T-helper 2 cell (primary cell): ENCODE measurements around the gene GSAP.

Experiments
- DNase-seq, 5 experiments: peaks; one replicate each; pipeline versions ENCODE4 v3.0.0 to v3.0.0-alpha.2; 2012 to 2022

GSAP gene

DNA sequence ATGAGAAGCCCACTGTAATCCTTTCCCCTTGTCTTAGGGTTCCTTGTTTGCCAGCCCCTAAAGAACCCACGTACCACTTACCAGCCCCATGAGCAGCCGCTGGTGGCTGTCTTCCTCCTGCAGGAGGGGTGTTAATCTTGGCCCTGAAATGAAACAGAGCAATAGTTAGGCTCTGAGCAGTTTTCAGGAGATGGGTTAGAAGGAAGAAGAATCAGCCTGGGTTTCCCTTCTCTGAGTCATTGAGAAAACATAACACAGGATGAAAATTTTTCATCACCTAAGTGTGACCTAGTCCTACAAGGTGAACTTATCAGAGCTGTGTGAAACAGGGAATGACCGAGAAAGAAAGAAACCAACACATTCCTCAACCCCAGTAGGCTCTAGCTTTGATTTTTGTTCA is 90.0 kb downstream of the GSAP start:
- no peak for DNase-seq

DNA sequence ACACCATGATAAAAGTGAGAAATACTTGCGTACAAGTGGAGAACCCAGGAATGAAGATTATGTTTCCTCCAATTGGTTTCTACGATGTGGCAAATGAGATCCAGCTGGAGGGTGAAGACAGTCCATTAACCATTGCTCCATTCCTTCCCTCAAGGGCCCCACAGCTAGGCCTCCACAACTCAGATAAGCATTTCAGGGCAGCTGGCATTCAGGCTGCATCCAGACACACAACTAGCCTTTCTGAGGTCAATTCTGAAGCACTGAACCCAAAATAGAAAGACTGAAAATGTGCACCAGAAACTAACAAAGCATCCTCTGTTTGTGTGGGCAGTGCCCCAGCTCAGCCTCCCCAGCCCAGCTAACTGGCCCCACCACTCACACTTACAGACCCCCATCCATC is 94.8 kb downstream of the GSAP start:
- DNase-seq = no peak

DNA sequence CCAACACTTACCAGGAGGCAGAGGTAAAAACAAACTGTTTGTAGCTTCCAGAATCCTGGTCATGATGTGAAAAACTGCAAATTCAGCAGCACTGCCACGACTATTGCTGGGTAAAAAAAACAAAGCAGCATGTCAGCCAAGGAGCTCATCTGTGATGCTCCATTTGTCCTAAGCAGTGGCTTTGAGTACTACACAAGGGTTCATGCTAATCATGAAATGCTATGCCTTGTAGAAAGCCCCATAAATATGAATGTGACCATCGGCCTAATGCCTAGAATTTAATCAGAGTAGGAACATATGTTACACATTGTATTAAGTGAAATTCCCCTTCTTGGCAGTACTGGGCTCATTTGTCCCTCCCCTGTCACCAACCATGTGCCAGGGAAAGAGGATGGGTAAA is 95.4 kb downstream of the GSAP start:
- DNase-seq = no peak

DNA sequence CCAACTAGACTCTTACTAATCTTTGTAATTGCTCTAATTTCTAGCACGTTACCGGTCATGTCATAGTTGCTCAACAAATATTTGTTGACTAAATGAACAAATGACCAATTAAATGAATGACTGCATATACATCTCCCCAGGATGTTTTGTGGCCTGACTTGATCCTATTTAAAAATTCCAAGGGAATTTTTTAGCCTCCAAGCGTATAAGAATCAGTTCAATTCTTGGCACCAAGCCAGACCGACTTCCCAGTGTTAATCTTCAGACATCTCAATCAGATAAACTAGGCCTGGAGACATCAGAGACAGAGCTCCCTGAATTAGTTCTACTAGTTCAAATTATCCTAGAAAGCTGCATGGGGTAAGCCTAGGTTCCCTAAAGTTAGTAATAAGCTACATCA is 96.0 kb downstream of the GSAP start:
- no peak for DNase-seq

DNA sequence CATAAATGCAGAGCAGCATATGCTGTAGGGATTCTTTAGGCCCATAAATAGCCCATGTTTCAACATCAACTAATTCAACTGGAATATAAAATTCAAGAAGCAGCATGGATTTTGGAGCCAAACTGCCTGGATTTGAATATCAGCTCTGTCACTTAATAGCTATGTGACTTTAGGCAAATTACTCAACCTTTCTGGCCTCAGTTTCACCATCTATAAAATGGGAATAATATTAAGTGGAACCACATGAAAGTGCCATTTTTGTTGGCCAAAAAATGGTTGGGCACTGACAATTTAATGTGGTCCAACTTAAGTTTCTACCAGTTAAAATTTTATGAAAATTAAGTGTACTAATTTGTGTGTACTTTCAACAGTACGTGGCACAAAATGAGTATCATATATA is 98.1 kb downstream of the GSAP start:
- no peak for DNase-seq

DNA sequence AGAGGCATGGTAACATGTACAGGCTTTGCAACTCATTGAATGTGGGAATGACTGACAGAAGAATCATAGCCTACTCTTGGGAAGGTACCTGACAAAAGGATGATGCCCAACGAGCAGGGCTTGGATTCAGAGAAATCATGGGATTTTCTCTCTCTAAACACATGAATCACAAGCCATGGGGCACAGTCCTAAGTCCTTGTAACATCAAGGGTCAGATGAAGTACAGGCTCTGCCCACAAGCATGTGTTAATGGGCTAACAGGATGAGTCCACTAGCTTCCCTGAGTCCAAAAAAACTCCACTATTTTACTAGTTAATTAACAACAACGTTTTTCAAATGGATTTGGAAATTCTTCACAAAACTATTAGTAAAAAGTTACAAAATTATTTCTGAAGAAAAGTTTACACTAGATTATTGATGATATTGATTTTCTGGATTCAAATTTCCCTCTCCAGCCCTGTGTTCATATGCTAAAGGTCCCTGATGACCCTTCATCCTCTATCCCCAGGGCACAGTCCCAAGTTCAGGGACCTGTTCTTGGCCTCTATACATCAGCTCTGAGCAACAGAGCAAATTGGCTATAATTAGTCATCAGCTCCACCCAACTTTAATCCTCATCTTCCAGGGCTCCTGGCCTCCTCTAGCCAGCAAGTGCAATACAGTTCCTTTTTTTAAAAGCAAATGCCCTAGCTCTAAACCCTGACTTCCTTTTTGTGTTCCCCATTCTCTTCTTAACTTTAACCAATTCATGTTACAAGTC is 99.8 kb downstream of the GSAP start:
- DNase-seq = no peak

DNA sequence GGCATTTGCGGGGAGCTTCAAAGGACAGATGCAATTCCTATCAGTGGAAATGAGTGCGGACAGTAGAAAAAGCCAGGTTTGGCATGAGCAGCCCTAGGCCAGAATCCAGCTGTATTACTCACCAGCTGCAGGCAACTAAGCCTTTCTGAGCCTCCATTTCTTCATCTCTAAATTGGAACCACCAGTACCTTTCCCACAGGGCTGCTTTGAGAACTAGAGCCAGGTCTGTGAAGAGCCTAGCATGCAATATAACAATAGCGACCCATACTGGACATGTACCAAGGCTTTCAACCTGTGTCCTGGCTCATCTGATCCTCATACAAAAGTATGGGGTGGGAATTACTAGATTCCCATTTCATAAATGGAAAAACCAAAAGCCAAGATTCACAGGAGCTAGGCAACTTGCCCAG is 101.0 kb downstream of the GSAP start:
- no peak for DNase-seq

DNA sequence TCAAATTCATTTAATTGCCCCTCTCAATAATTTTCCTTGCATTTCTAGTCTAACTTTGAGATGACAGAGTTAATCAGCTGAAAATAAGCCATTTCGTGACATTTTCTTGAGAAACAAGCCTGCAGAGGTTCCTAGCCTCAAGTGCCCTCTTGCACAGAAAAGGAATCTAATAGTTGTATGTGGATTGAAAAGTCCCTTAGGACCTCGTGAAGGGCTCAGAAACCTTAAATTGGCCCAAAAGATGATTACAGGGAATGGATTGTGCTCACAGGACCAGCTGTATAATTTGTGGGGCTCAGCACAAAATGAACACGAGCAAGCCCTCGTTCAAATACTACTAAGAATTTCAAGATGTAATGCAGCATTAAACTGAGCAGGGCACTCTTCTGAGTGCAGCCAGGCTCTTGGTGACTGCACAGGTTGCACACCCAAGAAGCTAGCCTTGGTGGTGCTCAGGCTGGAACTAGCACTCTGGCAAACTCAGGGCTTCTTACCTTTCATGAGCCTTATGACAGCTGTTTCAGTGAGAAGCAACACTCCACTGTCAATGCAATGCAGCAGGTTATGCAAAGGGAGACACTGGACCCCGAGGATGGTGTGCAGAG is 102.2 kb downstream of the GSAP start:
- DNase-seq = no peak

DNA sequence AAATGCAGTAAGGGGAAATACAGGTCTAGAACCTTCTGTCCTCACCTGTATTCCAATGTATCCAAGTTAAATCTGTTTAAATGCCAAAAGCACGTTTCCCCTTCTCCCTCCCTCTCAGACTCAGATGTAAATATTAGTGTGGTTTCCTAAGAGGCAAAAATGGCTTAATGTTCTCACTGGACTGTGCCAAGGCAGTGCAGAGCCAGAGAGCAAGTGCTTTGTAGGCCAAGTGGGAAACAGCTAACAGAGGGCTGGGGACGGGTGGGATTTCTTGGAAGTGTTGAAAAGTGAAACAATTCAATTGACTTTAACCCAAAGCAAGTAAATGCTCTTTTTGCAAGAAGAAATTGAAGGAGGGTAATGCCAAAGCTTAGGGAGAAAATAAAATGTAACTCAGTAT is 103.1 kb downstream of the GSAP start:
- DNase-seq = no peak

DNA sequence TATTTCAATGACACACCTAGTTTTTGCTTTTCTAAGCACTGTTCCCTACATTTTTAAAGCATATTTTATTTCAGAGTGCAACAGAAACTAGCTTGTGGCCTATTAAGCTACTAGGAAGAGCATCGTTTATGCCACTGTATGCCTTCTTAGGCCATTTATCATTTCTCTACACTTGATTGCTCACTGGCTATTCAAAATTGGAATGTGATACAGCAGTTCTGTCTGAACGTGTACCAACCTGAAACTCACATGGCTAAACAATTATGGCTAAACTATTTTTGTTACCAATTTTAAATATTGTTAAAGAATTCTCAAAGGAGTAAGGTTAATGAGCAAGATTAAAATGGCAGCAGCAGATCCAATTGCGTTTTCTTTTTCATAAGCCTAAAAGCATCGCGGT is 105.2 kb downstream of the GSAP start:
- no peak for DNase-seq

DNA sequence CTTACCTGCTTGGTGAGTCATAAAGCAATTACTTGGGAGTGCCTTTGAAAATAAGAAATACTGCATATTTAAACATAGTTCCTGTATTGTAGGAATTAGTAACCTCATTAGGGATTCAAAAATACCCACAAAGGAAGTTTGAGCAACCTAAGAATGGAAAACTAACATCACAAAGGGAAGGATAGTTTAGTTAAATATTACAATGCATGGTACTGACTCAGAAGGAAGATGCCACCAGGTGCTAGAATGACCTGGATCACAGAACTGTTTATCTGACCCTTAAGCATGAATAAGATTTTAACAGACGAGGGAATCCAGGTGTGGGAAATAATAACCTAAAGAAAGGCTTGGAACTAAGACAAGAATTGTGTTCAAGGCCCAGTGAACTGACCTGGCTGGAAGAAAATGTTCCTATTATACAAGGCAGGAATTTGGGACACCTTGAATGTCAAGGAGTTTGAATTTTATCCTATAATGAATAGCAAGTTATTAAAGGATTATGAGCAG is 106.4 kb downstream of the GSAP start:
- DNase-seq = no peak

DNA sequence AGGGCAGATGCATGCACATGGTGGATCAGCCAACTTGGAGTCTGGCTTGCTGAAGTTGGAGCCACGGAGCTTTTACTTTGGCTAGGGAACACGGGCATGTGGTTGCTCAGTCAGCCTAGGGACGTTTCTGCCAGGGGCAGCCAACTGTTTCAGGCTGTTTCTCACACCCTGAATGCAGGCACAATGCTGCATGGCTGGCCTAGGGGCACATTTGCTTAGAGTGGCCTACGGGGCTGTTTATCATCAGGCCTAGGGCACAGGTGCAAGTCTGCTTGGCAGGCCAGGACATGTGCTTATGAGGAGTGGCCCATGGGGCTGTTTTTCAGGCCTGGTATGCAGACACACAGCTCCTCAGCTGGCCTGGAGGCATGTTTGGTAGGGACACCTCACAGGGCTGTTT is 107.4 kb downstream of the GSAP start:
- no peak for DNase-seq

DNA sequence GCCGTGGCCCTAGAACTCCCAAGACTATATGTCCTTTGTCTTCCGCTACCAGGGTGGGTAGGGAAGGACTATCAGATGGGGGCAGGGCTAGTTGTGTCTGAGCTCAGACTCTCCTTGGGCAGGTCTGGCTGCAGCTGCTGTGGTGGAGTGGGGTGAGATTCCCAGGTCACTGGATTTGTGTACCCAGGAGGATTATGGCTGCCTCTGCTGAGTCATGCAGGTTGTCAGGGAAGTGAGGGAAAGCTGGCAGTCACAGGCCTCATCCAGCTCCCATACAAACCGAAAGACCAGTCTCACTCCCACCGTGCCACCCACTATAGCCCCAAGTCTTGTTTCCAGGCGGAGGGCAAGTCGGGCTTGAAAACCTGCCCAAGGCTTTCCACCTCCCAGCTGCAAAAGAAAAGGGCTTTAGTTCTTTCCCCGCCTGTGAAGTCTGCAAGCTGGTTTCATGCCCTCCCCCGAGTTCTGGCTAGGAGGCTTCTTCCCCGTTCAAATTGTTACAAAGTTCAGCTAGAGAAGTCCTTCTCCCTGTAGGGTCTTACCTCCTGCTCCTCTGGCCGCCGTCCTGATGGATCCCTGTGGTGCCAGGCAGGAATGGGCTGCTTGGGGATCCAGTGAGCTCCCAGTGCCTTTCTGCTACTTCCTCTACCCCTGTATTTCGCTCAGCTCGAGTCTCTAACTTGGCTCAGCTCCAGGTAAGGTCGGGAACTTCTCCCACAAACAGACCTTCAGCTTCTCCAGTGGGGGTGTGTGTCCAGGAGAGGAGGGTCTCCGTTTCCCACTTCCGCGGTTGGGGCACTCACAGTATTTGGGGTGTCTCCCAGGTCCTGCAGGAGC is 109.7 kb downstream of the GSAP start:
- DNase-seq = no peak

DNA sequence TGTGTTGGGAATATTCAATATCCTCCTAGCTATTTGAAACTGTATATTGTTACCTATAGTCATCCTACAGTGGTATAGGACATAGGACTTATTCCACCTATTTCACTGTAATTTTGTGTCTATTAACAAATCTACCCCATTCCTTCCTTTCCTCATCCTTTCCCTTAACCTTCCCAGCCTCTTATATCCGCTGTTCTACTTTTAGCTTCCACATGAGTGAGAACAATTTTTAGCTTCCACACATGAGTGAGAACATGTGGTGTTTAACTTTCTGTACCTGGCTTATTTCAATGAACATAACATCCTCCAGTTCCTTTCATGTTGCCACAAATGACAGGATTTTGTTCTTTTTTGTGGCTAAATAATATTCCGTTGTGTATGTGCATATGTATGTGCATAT is 120.6 kb downstream of the GSAP start:
- DNase-seq = no peak

DNA sequence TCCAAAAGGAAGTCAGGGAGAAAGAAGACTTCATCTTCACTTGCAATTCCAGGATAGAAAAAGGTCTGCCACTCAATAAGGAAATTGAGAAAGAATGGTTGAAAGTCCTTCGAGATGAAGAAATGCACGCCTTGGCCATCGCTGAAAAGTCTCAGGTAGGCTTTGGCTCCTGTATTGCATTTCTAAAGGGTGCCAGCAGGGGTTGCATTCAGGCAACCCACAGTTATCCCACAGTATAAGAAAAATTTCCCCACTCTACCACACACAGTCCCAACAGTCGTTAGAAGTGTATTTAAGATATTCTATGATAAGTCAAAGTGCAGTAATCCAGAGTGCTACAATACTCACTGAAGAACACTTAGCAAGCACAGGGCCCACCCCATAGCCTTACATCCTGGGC is 123.1 kb downstream of the GSAP start:
- DNase-seq = no peak

DNA sequence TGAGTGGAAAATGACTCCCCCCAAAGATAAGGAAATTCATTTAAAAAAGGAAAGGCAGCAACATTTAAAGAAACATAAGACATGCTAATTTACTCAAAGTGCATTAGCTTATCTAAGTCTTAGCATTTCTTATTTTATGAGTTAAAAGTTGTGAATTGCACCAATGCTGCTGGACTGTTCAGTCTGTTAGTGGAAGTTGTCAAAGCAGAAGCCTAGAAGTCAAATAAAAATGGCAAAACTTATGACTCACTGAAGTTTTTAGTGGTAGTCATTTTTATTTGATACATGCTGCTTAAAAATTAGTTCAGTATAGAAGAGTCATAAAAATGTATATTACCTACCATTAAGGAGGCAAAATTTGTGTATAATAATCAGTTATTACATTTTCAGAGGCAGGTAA is 125.7 kb downstream of the GSAP start:
- DNase-seq = no peak

DNA sequence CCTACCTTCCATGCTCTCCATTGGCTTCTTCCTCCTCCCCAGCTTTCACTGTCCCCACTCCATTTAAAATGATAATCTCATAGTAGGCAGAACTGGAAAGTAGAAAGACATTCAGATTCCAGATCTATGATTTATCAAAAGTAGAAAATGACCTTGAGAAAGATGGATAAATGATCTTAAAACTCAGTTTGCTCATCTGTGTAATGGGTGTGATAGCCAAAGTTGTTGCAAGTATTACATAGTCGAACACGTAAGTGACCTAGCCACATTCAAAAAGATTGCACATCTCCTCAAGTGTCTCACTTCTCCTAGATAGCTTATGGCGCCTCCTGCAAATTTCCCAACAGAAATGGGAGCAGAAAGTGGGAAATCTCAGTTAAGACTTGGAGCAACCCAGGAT is 126.8 kb downstream of the GSAP start:
- no peak for DNase-seq

DNA sequence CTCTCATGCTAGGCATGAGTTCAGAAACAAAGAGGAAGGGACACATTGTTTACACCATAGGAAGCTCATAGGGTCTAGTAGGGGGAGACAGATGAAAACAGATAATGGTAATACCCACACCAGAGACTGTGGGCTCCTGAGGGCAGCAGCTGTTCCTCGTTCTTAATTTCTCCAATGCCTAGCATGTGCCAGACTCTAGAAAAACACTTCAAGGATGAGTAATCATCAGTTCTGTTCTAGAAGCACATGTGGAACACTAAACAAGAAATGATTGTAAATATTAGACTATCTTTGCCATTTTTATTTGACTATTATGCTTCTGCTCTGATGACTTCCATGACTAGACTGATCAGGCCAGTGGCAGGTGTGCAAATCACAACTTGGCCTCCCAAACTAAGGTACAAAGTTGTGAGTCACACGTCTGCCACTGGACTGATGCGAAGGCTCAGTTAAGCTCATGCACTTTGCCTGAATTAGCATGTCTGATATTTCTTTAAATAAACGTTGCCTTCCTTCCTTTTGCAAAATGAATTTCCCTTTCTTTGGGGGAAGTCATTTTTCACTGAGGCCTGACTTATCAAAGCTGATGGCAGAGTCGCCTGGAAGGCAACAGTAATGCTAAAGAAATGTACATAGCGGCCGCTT is 127.4 kb downstream of the GSAP start:
- DNase-seq = no peak

DNA sequence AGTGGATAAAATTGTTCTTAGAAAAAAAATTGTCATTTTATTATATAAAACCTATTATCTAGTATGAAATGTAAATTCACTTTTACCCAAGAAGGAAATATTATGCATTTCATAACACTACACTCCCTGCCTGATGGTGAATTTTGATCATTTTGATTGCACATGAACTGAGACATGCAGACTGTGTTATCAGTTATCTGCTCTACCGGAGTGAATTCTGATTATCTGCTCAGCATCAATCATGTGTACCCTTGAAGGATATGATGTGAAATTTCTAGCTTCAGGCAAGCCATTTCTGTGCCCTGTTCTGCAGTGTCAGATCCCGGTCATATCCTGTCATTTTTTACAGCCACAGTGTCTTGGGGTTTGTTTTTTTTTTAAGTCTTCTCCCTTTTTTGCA is 131.5 kb downstream of the GSAP start:
- peak in 1 of 5 experiments; percentile 8 for DNase-seq

DNA sequence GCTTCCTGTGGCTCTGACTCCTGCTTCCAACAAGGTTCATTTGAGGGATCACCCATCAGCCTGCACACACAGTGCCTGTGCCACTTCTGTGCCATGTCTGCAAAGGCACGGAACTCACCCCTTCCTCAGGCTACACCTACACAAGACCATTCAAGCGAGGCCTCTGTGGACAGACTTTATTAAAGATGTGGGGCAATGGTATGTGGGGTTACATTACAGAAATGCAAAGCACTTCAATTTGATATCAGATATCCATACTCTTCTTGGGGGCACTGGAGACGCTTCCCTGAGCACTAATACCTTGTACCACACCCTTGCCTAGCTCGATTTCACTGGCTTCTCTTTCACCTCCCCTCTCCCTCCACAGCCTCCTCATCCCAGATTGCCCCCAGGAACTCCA is 132.1 kb downstream of the GSAP start:
- DNase-seq = no peak

DNA sequence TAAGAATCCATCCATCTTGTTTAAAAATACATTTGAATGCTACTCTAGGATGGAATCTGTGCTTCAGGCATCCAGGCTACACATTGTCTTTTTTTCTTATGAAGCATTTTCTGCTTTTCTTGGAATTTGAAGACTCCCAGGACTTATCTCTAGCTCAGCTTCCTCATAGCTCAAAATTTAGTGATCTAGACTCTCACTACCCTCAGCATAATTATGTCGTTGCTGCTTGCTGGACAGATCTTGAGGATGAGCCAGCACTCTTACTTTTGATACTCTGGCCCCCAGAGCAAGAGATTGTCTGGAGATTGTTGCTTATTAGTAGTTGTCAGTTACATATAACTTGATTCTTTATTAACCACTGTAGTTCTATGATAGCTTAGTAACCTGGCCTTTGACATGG is 133.3 kb downstream of the GSAP start:
- DNase-seq = no peak

DNA sequence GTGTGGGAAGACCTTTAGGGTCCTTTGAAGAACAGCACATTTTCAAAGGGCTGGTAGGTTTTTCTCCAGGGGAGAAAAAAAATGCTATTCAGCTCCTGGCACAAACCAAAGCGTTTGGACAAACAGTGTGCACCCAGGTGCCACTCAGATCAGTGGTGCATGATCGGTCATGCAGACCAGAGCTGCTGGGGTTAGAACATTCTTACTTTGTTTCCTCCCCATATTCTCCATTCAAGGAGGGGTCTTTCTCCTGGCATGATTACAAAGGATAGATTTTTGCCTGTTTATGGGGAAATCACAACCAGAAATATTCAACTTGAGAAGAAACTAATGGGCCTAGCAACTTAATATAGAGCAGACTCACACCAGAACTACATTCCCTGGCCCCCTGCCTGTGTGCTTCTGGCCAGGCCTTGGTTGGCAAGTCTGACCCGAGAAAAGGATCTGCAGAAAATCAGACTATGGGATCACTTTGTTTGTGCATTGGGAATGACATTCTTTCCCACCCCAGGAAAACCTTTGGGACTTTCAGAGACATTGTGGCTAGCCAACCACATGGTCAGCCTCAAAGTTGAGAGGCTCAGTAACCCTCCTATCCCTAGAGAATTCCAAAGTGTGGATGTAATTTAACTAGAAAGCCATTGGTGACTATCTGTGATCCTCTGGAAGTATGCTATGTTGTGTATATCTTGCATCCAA is 134.2 kb downstream of the GSAP start:
- DNase-seq = no peak

DNA sequence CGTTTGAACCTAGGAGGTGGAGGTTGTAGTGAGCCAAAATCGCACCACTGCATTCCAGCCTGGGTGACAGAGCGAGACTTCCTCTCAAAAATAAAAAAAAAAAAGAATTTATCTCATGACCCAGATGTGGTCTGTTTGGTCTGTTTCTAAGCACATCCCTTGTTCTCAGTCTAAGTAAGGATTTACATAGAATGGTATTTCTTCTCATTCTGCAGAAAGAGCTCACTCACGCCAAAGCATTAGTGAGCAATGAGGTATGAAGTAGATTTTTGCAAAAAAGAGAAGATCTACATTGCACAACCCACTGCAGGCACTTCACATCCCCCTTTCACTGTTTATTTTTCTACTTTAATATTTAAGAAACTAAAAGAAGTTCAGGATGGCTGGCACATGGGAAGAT is 140.0 kb downstream of the GSAP start:
- DNase-seq = peak in 2 of 5 experiments; percentile 2 to 57
